ENCODE results near the gene PTTG1IP.

PTTG1IP gene

GRCh38 chr21:44903050-44903685 is 29.7 kb upstream of the PTTG1IP start:
- H3K4me1 ChIP-seq (ENCODE audit: control insufficient read depth, insufficient read depth, low read length), result no peaks in the 10 kb centered on the region
- ChIA-PET POLR2A (no interaction called here), CTCF (no interaction called here)
- H3K4me3 ChIP-seq (ENCODE audit: low read depth, low read length), result no peak overlapping the region
- no peak overlapping the region for H3K27ac ChIP-seq (ENCODE audit: extremely low read depth, low read depth, low read length)
- H3K9me3 ChIP-seq (ENCODE audit: control insufficient read depth, insufficient read depth, low read depth, low read length), result no peaks in the 10 kb centered on the region
- TF ChIP-seq, protein P1, sequence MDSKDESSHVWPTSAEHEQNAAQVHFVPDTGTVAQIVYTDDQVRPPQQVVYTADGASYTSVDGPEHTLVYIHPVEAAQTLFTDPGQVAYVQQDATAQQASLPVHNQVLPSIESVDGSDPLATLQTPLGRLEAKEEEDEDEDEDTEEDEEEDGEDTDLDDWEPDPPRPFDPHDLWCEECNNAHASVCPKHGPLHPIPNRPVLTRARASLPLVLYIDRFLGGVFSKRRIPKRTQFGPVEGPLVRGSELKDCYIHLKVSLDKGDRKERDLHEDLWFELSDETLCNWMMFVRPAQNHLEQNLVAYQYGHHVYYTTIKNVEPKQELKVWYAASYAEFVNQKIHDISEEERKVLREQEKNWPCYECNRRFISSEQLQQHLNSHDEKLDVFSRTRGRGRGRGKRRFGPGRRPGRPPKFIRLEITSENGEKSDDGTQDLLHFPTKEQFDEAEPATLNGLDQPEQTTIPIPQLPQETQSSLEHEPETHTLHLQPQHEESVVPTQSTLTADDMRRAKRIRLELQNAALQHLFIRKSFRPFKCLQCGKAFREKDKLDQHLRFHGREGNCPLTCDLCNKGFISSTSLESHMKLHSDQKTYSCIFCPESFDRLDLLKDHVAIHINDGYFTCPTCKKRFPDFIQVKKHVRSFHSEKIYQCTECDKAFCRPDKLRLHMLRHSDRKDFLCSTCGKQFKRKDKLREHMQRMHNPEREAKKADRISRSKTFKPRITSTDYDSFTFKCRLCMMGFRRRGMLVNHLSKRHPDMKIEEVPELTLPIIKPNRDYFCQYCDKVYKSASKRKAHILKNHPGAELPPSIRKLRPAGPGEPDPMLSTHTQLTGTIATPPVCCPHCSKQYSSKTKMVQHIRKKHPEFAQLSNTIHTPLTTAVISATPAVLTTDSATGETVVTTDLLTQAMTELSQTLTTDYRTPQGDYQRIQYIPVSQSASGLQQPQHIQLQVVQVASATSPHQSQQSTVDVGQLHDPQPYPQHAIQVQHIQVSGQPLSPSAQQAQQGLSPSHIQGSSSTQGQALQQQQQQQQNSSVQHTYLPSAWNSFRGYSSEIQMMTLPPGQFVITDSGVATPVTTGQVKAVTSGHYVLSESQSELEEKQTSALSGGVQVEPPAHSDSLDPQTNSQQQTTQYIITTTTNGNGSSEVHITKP (tag by site-specific recombination; IDR thresholded peaks at IDR 0.05), result no peak
- TF ChIP-seq, protein P2, sequence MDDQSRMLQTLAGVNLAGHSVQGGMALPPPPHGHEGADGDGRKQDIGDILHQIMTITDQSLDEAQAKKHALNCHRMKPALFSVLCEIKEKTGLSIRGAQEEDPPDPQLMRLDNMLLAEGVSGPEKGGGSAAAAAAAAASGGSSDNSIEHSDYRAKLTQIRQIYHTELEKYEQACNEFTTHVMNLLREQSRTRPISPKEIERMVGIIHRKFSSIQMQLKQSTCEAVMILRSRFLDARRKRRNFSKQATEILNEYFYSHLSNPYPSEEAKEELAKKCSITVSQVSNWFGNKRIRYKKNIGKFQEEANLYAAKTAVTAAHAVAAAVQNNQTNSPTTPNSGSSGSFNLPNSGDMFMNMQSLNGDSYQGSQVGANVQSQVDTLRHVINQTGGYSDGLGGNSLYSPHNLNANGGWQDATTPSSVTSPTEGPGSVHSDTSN (CRISPR knock-in tag; IDR thresholded peaks at IDR 0.05), result no peak
- no peak for TF ChIP-seq ZFP41 (tag by site-specific recombination; IDR thresholded peaks at IDR 0.05; ENCODE audit: borderline replicate concordance)
- no peak for TF ChIP-seq ZNF530 (tag by site-specific recombination; IDR thresholded peaks at IDR 0.05; ENCODE audit: low read depth)
- TF ChIP-seq, protein P3, sequence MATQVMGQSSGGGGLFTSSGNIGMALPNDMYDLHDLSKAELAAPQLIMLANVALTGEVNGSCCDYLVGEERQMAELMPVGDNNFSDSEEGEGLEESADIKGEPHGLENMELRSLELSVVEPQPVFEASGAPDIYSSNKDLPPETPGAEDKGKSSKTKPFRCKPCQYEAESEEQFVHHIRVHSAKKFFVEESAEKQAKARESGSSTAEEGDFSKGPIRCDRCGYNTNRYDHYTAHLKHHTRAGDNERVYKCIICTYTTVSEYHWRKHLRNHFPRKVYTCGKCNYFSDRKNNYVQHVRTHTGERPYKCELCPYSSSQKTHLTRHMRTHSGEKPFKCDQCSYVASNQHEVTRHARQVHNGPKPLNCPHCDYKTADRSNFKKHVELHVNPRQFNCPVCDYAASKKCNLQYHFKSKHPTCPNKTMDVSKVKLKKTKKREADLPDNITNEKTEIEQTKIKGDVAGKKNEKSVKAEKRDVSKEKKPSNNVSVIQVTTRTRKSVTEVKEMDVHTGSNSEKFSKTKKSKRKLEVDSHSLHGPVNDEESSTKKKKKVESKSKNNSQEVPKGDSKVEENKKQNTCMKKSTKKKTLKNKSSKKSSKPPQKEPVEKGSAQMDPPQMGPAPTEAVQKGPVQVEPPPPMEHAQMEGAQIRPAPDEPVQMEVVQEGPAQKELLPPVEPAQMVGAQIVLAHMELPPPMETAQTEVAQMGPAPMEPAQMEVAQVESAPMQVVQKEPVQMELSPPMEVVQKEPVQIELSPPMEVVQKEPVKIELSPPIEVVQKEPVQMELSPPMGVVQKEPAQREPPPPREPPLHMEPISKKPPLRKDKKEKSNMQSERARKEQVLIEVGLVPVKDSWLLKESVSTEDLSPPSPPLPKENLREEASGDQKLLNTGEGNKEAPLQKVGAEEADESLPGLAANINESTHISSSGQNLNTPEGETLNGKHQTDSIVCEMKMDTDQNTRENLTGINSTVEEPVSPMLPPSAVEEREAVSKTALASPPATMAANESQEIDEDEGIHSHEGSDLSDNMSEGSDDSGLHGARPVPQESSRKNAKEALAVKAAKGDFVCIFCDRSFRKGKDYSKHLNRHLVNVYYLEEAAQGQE (tag by site-specific recombination; IDR thresholded peaks at IDR 0.05), result no peak
- TF ChIP-seq ZNF184 (tag by site-specific recombination; IDR thresholded peaks at IDR 0.05), result no peak
- no peak for TF ChIP-seq ZNF585B (tag by site-specific recombination; IDR thresholded peaks at IDR 0.05)
- no peak for TF ChIP-seq ZNF549 (tag by site-specific recombination; IDR thresholded peaks at IDR 0.05)
- TF ChIP-seq ZNF2 (tag by site-specific recombination; IDR thresholded peaks at IDR 0.05), result no peak
- TF ChIP-seq ZNF398 (tag by site-specific recombination; IDR thresholded peaks at IDR 0.05), result no peak
- no peak for TF ChIP-seq SALL2 (tag by site-specific recombination; IDR thresholded peaks at IDR 0.05; ENCODE audit: borderline replicate concordance)
- TF ChIP-seq ZFHX2 (tag by site-specific recombination; conservative IDR thresholded peaks at IDR 0.05), result no peak
- no peak for TF ChIP-seq ZNF24 (tag by site-specific recombination; IDR thresholded peaks at IDR 0.05)
- TF ChIP-seq, protein P4, sequence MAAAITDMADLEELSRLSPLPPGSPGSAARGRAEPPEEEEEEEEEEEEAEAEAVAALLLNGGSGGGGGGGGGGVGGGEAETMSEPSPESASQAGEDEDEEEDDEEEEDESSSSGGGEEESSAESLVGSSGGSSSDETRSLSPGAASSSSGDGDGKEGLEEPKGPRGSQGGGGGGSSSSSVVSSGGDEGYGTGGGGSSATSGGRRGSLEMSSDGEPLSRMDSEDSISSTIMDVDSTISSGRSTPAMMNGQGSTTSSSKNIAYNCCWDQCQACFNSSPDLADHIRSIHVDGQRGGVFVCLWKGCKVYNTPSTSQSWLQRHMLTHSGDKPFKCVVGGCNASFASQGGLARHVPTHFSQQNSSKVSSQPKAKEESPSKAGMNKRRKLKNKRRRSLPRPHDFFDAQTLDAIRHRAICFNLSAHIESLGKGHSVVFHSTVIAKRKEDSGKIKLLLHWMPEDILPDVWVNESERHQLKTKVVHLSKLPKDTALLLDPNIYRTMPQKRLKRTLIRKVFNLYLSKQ (tag by site-specific recombination; IDR thresholded peaks at IDR 0.05; ENCODE audit: borderline replicate concordance), result no peak
- TF ChIP-seq SCRT2 (tag by site-specific recombination; IDR thresholded peaks at IDR 0.05), result no peak
- TF ChIP-seq ZNF596 (tag by site-specific recombination; IDR thresholded peaks at IDR 0.05), result no peak
- TF ChIP-seq TCF7L2 (IDR thresholded peaks at IDR 0.05; ENCODE audit: borderline replicate concordance, low read depth, low read length), result no peak
- no peak for TF ChIP-seq ZNF677 (tag by site-specific recombination; IDR thresholded peaks at IDR 0.05)
- TF ChIP-seq, protein P5, sequence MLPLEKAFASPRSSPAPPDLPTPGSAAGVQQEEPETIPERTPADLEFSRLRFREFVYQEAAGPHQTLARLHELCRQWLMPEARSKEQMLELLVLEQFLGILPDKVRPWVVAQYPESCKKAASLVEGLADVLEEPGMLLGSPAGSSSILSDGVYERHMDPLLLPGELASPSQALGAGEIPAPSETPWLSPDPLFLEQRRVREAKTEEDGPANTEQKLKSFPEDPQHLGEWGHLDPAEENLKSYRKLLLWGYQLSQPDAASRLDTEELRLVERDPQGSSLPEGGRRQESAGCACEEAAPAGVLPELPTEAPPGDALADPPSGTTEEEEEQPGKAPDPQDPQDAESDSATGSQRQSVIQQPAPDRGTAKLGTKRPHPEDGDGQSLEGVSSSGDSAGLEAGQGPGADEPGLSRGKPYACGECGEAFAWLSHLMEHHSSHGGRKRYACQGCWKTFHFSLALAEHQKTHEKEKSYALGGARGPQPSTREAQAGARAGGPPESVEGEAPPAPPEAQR (tag by site-specific recombination; IDR thresholded peaks at IDR 0.05), result no peak
- no peak for TF ChIP-seq ZNF157 (tag by site-specific recombination; IDR thresholded peaks at IDR 0.05)
- H3K36me3 ChIP-seq (ENCODE audit: control insufficient read depth in 2 of 2, insufficient read depth in 1 of 2, low read length in 2 of 2), result no peaks in the 10 kb centered on the region

Data from HEK293 (cell line).